IMR-90 (cell line): ENCODE results near the gene SCNM1. TPM values are rescaled to one million over a fixed set of nuclear protein-coding genes. Genes with fewer than 3 reads are reported as not detected.

ENCODE experiments used
- ATAC-seq: fragments of 200-7000 bp; cut with Tn5 transposase; 2 replicates; pipeline ENCODE4 v1.9.1; 2020; ENCODE audit warnings: low read depth, mild to moderate bottlenecking, moderate library complexity
- BruUV-seq: library from RNA; stranded (reverse); fragments of 400-500 nt; replicated peaks from 2 replicates; lab custom pipeline; 2021; lab: Mats Ljungman, UMichigan
- CTCF ChIA-PET: fragments of 300-600 bp; formaldehyde crosslinking; extraction: SDS; loops from one replicate; lab custom pipeline; 2021; ENCODE audit warnings: antibody characterized with exemption; lab: Yijun Ruan, JAX
- POLR2A ChIA-PET: fragments of 300-600 bp; sonication (Branson Sonifier 250); formaldehyde crosslinking; loops from one replicate; lab custom pipeline; 2022; ENCODE audit warnings: antibody characterized with exemption; ENCODE audit not compliant: unreplicated experiment; lab: Charles Lee
- DNase-seq: peaks from one replicate; pipeline ENCODE4 v3.0.0; 2013
- H2AFZ ChIP-seq: replicated peaks from 2 replicates; pipeline ENCODE3; 2013; ENCODE audit warnings: low read length, mild to moderate bottlenecking; ENCODE audit not compliant: poor library complexity
- H2AK5ac ChIP-seq: 2 replicates; pipeline ENCODE4 v1.6.1; 2013; ENCODE audit warnings: low read depth, low read length, inconsistent platforms
- H2AK9ac ChIP-seq: replicated peaks from 2 replicates; pipeline ENCODE3; 2013; ENCODE audit warnings: mild to moderate bottlenecking, low read depth, low read length, moderate library complexity; ENCODE audit not compliant: poor library complexity
- H2BK120ac ChIP-seq: 2 replicates; pipeline ENCODE4 v1.6.1; 2013; ENCODE audit warnings: low read depth, low read length, inconsistent platforms
- H2BK15ac ChIP-seq: 3 replicates; pipeline ENCODE4 v1.6.1; 2013; ENCODE audit warnings: low read depth, low read length, inconsistent platforms
- H2BK20ac ChIP-seq: 2 replicates; pipeline ENCODE4 v1.6.1; 2013; ENCODE audit warnings: low read depth, mild to moderate bottlenecking, inconsistent platforms, low read length, moderate library complexity
- H2BK5ac ChIP-seq: 2 replicates; pipeline ENCODE4 v1.6.1; 2013; ENCODE audit warnings: mild to moderate bottlenecking, low read depth, low read length, inconsistent platforms; ENCODE audit not compliant: poor library complexity, severe bottlenecking
- H3K14ac ChIP-seq: replicated peaks from 2 replicates; pipeline ENCODE4 v1.6.1; 2013; ENCODE audit warnings: low read depth, low read length, inconsistent platforms
- H3K18ac ChIP-seq: 2 replicates; pipeline ENCODE4 v1.6.1; 2013; ENCODE audit warnings: low read depth, low read length, control low read depth
- H3K23ac ChIP-seq: 2 replicates; pipeline ENCODE4 v1.6.1; 2013; ENCODE audit warnings: low read depth, low read length, inconsistent platforms
- H3K27ac ChIP-seq: 2 replicates; pipeline ENCODE4 v1.5.1; 2013; ENCODE audit warnings: mild to moderate bottlenecking, control low read depth, low read length; ENCODE audit not compliant: insufficient read depth
- H3K27me3 ChIP-seq: 2 replicates; pipeline ENCODE4 v1.6.1; 2013; ENCODE audit warnings: low read length; ENCODE audit not compliant: control insufficient read depth, insufficient read depth
- H3K36me3 ChIP-seq: 2 replicates; pipeline ENCODE4 v1.6.1; 2013; ENCODE audit warnings: low read length, mixed read lengths; ENCODE audit not compliant: control insufficient read depth, insufficient read depth
- H3K4ac ChIP-seq: 2 replicates; pipeline ENCODE4 v1.6.1; 2013; ENCODE audit warnings: low read depth, low read length, inconsistent platforms
- H3K4me1 ChIP-seq: 2 replicates; pipeline ENCODE4 v1.6.1; 2013; ENCODE audit warnings: low read length, mixed read lengths; ENCODE audit not compliant: control insufficient read depth, insufficient read depth
- H3K4me2 ChIP-seq: 2 replicates; pipeline ENCODE4 v1.6.1; 2013; ENCODE audit warnings: low read depth, mild to moderate bottlenecking, control low read depth, low read length, moderate library complexity
- H3K4me3 ChIP-seq: 2 replicates; pipeline ENCODE4 v1.5.1; 2013; ENCODE audit warnings: low read depth, mild to moderate bottlenecking, control low read depth, low read length, moderate library complexity; ENCODE audit not compliant: insufficient read depth
- H3K56ac ChIP-seq: 2 replicates; pipeline ENCODE4 v1.6.1; 2013; ENCODE audit warnings: low read length, inconsistent platforms; ENCODE audit not compliant: insufficient read depth; ENCODE audit errors: extremely low read depth
- H3K79me1 ChIP-seq, 2 experiments: 2 replicates each; pipeline ENCODE4 v1.6.1; 2013; ENCODE audit warnings: low read length in 2 of 2, inconsistent platforms in 1 of 2, low read depth in 1 of 2
- H3K9ac ChIP-seq: 2 replicates; pipeline ENCODE4 v1.6.1; 2013; ENCODE audit warnings: low read depth, low read length, control low read depth
- H3K9me1 ChIP-seq: 2 replicates; pipeline ENCODE4 v1.6.1; 2013; ENCODE audit warnings: low read length, inconsistent platforms; ENCODE audit not compliant: insufficient read depth
- H3K9me3 ChIP-seq: 2 replicates; pipeline ENCODE4 v1.6.1; 2013; ENCODE audit warnings: low read length; ENCODE audit not compliant: control insufficient read depth, insufficient read depth
- H4K20me1 ChIP-seq: 2 replicates; pipeline ENCODE4 v1.6.1; 2013; ENCODE audit warnings: low read length, inconsistent platforms; ENCODE audit not compliant: insufficient read depth
- H4K5ac ChIP-seq: 2 replicates; pipeline ENCODE4 v1.6.1; 2013; ENCODE audit warnings: mild to moderate bottlenecking, low read depth, low read length, control low read depth
- H4K8ac ChIP-seq, 2 experiments: 2 replicates each; pipeline ENCODE4 v1.6.1; 2013; ENCODE audit warnings: low read depth in 2 of 2, low read length in 2 of 2, control low read depth in 1 of 2, inconsistent platforms in 1 of 2
- H4K91ac ChIP-seq: 2 replicates; pipeline ENCODE4 v1.6.1; 2013; ENCODE audit warnings: low read depth, low read length, inconsistent platforms; ENCODE audit not compliant: insufficient read depth
- BHLHE40 ChIP-seq: fragments of 150-350 bp; IDR thresholded peaks from 2 replicates; pipeline ENCODE4 v1.6.1; 2016; ENCODE audit warnings: mild to moderate bottlenecking, low read depth, low read length
- CEBPB ChIP-seq: IDR thresholded peaks from 2 replicates; pipeline ENCODE4 v1.6.1; 2012; ENCODE audit warnings: low read depth, low read length, improper control_type of control experiment
- CHD1 ChIP-seq: IDR thresholded peaks from 2 replicates; pipeline ENCODE4 v1.6.1; 2012; ENCODE audit warnings: low read depth, low read length, improper control_type of control experiment
- ELK1 ChIP-seq: fragments of 150-350 bp; IDR thresholded peaks from 2 replicates; pipeline ENCODE4 v1.6.1; 2016; ENCODE audit warnings: low read depth, mild to moderate bottlenecking, low read length, moderate library complexity, borderline replicate concordance
- FOS ChIP-seq: fragments of 150-350 bp; IDR thresholded peaks from 2 replicates; pipeline ENCODE4 v1.6.1; 2016; ENCODE audit warnings: low read depth, low read length
- MAZ ChIP-seq: IDR thresholded peaks from 2 replicates; pipeline ENCODE4 v1.6.1; 2012; ENCODE audit warnings: low read depth, mild to moderate bottlenecking, low read length, improper control_type of control experiment, moderate library complexity, borderline replicate concordance
- RAD21 ChIP-seq: IDR thresholded peaks from 2 replicates; pipeline ENCODE4 v1.6.1; 2012; ENCODE audit warnings: low read length, improper control_type of control experiment
- RCOR1 ChIP-seq: IDR thresholded peaks from 2 replicates; pipeline ENCODE4 v1.6.1; 2012; ENCODE audit warnings: mild to moderate bottlenecking, low read length, improper control_type of control experiment; ENCODE audit not compliant: insufficient replicate concordance
- SMC3 ChIP-seq: fragments of 150-350 bp; IDR thresholded peaks from 2 replicates; pipeline ENCODE4 v1.6.1; 2016; ENCODE audit warnings: low read depth, mild to moderate bottlenecking, antibody characterized with exemption, low read length, moderate library complexity
- WGBS, 2 experiments: methylation state at CpG; one replicate each; pipeline versions ENCODE4 v1.1.5 to v1.1.7; 2013; ENCODE audit warnings: missing lambda C conversion rate in 2 of 2; ENCODE audit not compliant: insufficient read length in 1 of 2; ENCODE audit errors: extremely low coverage in 2 of 2; 5-methylcytosine and 5-hydroxymethylcytosine counted together
- dilution Hi-C: fragments of 300-500 bp; cut with HindIII; formaldehyde crosslinking; loops from one replicate; pipeline ENCODE4 v1.14.3; 2018; ENCODE audit warnings: low sequenced_read_pairs; ENCODE audit not compliant: unreplicated experiment
- in situ Hi-C: fragments of 300-500 bp; cut with MboI; formaldehyde crosslinking; loops from 3 replicates; pipeline ENCODE4 v1.14.3; 2019; ENCODE audit warnings: low sequenced_read_pairs, inconsistent platforms, mixed read lengths
- intact Hi-C: fragments of 100-400 bp; cut with micrococcal nuclease; formaldehyde crosslinking; loops from 2 replicates; pipeline ENCODE4 v1.10.0; 2022
- polyA plus RNA-seq, 3 experiments: library from polyadenylated mRNA; depleted of rRNA; stranded (reverse); fragments of >200 nt; gene quantifications; 2 replicates each; pipeline ENCODE4 v1.2.3, GENCODE V29; 2012; ENCODE audit warnings: low replicate concordance in 1 of 3
- total RNA-seq: library from RNA; depleted of rRNA; stranded (reverse); fragments of >200 nt; gene quantifications from 2 replicates; pipeline ENCODE4 v1.2.3, GENCODE V29; 2012

Gene SCNM1
- total and polyA plus RNA-seq, 2 of the 4 experiments (the other 2 are of a cell fraction), result 27.4 to 33.2 TPM

- H3K9ac ChIP-seq, result no peak overlapping the region
- H3K4me1 ChIP-seq, result no peaks in the 10 kb centered on the region
- TF ChIP-seq CEBPB (no peak), RAD21 (no peak), CHD1 (no peak), RCOR1 (no peak), FOS (no peak), MAZ (no peak), ELK1 (no peak), SMC3 (no peak), BHLHE40 (no peak)
- no peaks in the 10 kb centered on the region for H3K27me3 ChIP-seq
- ATAC-seq (no peak), DNase-seq (no peak)
- no peak overlapping the region for H2BK120ac ChIP-seq
- no peak overlapping the region for H4K91ac ChIP-seq
- peaks cover 40% of the 10 kb centered on the region for H3K36me3 ChIP-seq
- H2AFZ ChIP-seq, result no peak overlapping the region
- H2BK20ac ChIP-seq, result no peak overlapping the region
- H3K14ac ChIP-seq, result no peak overlapping the region
- H3K56ac ChIP-seq, result no peak overlapping the region
- dilution Hi-C loops, result no loop called here
- no TSS peak for BruUV-seq
- no peaks in the 10 kb centered on the region for H3K9me3 ChIP-seq
- no peak overlapping the region for H3K4me3 ChIP-seq
- no peak overlapping the region for H2AK5ac ChIP-seq
- no peak overlapping the region for H3K4me2 ChIP-seq
- no peak overlapping the region for H3K18ac ChIP-seq
- CTCF ChIA-PET, result interaction anchor here (1.8 to 2.5 kb wide), 2 partner anchors 57 kb away, joined by 6 to 16 read pairs; no protein-coding TSS in a partner anchor
- no peak overlapping the region for H2AK9ac ChIP-seq
- no peak overlapping the region for H3K23ac ChIP-seq
- H4K20me1 ChIP-seq, result no peaks in the 10 kb centered on the region
- POLR2A ChIA-PET, result no interaction called here
- WGBS, 2 experiments, result no CpG with 5 or more reads among the region's 6 CpGs
- 0 out of 4 replicates have a peak, but pooled peaks cover 0 to 3% of the 10 kb centered on the region in 2 experiments for H3K79me1 ChIP-seq
- H3K4ac ChIP-seq, result no peak overlapping the region
- no peak overlapping the region for H3K27ac ChIP-seq
- no peak overlapping the region for H4K5ac ChIP-seq
- no peak overlapping the region for H4K8ac ChIP-seq
- no peak overlapping the region for H2BK5ac ChIP-seq
- intact Hi-C loops, result loop anchor here (2.0 kb wide), 1 partner anchor 132 kb away; no protein-coding TSS in a partner anchor
- in situ Hi-C loops, result loop anchor here (5.0 kb wide), 1 partner anchor 60 kb away; no protein-coding TSS in a partner anchor
- no peak overlapping the region for H2BK15ac ChIP-seq
- no peaks in the 10 kb centered on the region for H3K9me1 ChIP-seq
These were observed 8.8 kb upstream of the SCNM1 start for GRCh38 chr1:151157067-151157531.
